MM.1S (cell line): ENCODE data around the gene HPF1.

Source experiments
- EZH2 ChIP-seq: fragments of 300-600 bp; sonication (generic); optimal IDR thresholded peaks from 2 replicates; pipeline ENCODE3; 2017; ENCODE audit warnings: low read depth, mild to moderate bottlenecking, antibody characterized with exemption, low read length, mixed read lengths
- TF ChIP-seq, protein P1 (sequence below): fragments of 300-600 bp; sonication (generic); IDR thresholded peaks from 2 replicates; pipeline ENCODE4 v1.5.1; 2016; ENCODE audit warnings: antibody characterized with exemption, low read length, mixed read lengths

DNA sequence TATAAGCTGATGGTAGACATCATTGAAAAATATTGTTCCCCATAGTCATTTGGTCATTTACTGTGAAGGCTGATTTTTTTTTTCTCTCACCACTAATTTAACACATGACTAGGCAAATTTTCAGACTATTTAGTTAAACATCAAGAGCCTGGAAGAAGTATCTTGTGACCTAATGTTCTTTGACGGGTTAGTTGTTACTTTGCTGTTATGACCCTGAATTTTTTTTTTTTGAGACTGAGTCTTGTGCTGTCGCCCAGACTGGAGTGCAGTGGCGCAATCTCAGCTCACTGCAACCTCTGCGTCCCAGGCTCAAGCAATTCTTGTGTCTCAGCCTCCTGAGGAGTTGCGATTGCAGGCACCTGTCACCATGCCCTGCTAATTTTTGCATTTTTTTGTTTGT, 67.0 kb downstream of the HPF1 start:
- TF ChIP-seq, protein P1, sequence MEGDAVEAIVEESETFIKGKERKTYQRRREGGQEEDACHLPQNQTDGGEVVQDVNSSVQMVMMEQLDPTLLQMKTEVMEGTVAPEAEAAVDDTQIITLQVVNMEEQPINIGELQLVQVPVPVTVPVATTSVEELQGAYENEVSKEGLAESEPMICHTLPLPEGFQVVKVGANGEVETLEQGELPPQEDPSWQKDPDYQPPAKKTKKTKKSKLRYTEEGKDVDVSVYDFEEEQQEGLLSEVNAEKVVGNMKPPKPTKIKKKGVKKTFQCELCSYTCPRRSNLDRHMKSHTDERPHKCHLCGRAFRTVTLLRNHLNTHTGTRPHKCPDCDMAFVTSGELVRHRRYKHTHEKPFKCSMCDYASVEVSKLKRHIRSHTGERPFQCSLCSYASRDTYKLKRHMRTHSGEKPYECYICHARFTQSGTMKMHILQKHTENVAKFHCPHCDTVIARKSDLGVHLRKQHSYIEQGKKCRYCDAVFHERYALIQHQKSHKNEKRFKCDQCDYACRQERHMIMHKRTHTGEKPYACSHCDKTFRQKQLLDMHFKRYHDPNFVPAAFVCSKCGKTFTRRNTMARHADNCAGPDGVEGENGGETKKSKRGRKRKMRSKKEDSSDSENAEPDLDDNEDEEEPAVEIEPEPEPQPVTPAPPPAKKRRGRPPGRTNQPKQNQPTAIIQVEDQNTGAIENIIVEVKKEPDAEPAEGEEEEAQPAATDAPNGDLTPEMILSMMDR, result no peak
- TF ChIP-seq EZH2, result no peak
